Activated T-cell treated with anti-CD3 and anti-CD28 coated beads for 48 hours (primary cell): Measurements from ENCODE around the gene C11orf42.

ENCODE experiments used
- DNase-seq: peaks from one replicate; pipeline ENCODE4 v3.0.0-alpha.2; 2020; ENCODE audit warnings: low read depth

The C11orf42 gene, protein sequence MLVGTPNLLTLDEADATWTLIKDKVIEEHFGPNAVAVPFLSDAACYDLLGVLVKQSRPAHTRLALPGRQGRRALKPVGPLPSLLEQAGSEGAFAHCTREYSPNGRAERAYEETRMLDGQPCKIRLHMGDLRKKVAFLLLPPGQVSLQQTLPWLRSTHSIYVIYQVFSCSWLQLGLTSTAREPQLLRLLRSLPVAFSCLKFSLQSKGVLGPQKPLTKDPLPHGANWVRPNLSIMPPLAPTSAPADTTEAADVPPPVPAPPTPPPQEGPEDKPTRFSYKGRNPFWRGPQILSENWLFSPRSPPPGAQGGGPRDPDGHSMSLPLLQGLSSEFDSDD

DNA sequence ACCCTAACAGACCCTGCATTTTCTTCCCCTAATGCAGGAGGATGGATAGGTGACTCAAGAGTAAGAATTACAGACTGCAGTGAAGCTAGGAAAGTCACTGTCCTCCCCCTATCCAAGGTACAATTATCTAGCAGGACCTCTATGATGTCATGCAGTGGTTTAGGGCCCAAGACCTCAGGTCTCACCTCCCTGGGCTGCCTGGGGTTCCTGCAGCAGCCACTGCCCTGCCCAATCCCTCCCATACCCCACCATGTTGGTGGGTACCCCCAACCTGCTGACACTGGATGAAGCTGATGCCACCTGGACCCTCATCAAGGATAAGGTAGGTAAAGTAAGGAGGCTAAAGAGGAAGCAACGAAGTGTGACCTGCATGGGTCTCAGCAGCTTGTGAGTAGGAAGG, at the start of gene C11orf42:
TSS of gene C11orf42 (plus strand) at position 192 of the 400 bp plus-strand sequence. CDS start at position 251, 59 bp downstream.
- DNase-seq, result no peak

DNA sequence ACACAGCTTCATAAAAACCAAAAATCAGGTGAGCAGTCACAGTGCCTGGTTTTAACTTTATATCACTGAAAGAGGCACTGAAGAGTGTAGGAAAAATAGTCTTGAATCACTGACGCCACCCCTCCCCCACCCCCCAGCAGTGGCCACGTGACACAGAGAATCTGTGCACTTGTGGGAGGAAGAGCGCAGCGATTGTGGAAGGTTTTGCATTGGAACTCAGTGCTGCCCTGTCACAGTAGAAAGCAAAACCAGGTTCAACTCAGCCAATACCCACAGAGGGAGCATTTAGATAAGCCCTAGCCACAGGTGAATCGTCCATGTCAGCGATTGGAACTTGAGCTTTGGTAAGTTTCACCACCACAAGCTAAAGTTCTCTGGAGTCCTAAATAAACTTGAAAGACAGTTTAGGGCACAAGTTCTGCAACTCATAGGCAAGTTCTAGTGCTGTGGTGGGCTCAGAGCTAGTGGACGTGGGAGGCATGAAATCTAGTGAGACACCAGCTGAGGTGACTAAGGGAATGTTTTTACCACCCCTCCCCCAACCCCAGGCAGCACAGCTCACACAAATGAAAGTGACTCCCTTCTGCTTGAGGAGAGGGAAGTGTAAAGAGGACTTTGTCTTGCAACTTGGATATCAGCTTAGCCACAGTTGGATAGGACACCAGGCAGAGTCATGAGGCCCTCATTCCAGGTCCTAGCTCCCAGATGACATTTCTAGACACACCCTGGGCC, 48.6 kb upstream of the C11orf42 start:
- no peak for DNase-seq

DNA sequence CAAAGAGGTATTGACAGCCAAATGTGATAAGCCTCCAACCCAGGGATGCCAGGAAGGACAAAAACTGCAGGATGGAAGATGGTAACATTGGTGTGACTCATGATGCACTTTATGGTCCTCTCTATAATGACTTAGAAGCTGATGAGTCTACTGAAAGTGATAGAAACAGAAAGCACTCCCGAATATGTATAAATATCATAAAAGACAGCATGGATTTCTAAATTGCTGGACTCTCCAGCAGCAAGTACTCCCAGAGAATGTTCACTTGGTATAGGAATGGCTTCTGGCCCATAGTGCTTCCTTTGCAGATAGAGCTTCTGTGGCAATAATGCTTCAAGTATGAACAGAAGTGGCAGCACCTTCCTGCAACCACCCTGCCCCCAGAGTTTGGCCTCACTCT, 35.1 kb upstream of the C11orf42 start, which contains the start of gene OR52B2:
TSS of gene OR52B2 (minus strand) at position 101 of the 400 bp plus-strand sequence. CDS start at position 101, 0 bp downstream.
- DNase-seq, result no peak

DNA sequence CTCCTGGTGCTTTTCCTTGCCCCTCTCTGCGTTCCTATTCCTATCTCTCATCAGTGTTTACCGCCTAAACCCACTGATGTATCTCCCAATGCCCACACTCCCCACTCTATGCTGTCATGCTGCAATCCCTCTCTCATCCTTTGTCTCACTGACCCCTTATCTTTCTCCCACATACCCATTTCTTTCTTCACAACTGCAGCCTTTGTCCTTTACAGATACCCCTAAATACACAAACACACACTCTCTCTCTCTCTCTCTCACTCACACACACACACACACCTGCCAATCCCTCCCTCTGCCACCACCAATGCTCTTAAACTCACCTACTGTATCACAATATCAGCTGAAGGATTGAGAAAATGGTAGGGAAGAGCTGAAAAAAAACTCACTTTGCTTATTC, 29.9 kb upstream of the C11orf42 start:
- DNase-seq, result no peak

DNA sequence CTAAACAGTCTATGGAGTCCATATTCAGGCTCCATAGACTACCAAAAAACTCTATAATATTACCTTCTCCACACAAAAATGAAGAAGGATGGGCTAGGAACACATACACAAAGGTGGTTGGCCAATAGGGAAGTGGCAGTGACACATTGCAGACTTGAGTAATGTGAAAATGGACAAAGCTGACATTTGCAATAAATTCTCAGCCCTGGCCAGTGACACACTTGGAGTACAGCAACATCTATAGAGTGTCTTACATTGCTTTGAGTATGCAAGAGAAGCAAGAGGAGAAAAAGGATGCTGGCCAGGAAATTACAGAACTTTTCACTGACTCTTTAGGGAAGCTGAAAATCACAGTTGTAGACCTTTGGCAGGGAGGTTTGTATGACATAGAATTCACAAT, 13.6 kb upstream of the C11orf42 start:
- DNase-seq, result no peak

DNA sequence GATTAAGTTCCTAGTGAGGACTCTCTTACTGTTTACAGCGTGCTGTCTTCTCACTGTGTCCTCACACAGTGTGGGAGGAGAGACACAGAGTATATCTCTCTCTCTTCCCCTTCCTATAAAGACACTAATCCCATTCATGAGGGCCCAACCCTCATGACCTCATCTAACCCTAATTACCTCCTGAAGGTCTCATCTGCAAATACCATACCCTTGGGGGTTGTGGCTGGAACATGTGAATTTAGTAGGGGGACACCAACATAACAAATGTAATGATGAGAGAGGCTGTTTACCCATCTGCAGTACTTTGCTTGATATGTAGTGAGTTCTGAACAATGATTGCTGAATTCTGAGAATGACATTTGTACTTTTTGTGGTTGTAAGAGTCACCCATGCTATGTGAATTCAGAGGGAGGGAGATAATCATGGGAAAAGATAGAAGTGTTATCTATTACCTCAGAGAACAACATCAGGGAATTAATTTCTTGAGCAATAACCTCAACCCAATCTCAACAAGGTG, 11.2 kb upstream of the C11orf42 start:
- DNase-seq, result no peak

DNA sequence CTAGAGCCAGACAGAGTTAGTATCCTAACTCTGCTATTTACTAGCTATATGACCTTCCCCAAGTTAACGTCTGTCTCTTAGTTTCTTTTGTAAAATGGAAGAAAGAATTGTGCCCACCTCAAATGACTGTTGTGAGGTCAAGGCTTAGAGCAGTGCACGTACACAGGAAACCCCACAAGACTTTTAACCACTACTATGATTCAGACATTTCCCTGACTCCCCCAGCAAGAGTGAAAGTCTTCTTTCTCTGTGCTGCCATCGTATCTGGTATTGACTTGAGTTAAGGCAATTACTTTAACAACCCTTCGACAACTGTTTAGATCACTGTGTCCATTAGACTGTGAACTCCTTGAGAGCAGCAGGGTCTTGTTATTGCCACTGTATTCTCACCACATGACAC, 9.0 kb upstream of the C11orf42 start:
- DNase-seq, result no peak

DNA sequence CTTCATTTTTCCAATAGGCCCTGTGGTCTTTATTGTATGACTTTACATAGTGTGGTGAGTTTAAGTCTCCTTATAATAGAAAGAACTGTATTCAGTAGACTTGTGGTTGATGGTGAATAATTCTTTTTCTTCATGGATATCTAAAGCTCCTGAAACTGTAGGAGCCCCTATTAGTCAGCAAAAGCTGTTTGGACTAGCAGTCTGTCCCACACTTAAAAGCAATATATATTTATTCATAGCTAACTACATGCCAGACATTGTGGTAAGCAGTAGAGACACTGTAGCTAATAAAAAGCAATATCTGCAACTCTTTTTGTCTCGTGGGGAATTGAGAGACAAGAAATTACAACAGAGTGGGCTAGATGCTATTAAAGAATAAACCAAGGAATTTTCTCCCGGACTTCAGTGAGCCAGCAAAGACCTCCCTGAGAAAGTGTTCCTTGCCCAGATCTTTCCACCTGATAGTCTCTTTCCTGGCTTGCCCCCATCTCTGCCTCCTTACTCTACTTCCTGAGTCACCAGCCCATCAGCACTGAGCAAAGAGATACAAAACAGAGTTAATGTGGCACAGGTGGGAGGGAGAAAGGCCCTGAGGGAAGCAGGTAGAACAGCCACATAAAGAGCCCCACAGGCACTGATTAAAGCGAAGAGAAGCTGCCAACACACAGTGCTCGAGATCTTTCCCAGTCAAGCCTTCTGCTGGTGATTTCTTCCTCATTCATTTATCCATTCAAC, 7.7 kb upstream of the C11orf42 start:
- no peak for DNase-seq

DNA sequence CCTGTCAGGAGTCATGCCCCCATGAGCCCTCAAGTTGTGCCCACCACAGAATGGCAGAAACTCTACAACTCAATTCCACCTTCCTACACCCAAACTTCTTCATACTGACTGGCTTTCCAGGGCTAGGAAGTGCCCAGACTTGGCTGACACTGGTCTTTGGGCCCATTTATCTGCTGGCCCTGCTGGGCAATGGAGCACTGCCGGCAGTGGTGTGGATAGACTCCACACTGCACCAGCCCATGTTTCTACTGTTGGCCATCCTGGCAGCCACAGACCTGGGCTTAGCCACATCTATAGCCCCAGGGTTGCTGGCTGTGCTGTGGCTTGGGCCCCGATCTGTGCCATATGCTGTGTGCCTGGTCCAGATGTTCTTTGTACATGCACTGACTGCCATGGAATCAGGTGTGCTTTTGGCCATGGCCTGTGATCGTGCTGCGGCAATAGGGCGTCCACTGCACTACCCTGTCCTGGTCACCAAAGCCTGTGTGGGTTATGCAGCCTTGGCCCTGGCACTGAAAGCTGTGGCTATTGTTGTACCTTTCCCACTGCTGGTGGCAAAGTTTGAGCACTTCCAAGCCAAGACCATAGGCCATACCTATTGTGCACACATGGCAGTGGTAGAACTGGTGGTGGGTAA, 6.1 kb upstream of the C11orf42 start, which contains the start of gene OR52W1:
TSS of gene OR52W1 (plus strand) at position 51 of the 637 bp plus-strand sequence. CDS start at position 51, 0 bp downstream.
- no peak for DNase-seq

DNA sequence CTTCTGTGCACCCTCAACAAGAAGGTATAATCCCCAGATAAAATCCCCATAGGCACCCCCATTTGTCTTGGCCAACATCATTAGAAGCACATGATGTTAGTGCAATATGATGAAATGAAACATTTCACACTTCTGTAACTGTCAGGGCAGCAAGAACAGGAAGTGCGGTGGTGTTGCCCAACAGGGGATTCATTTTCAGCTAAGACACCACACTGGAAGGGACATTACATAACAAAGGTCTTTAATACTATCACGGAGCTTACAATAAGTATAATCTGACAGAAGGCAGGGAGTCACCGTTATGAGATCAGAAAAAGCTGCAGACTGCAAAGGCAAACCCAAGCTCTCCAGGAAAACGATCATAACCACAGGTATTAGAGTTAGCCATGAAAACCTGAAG, 4.4 kb upstream of the C11orf42 start:
- no peak for DNase-seq

DNA sequence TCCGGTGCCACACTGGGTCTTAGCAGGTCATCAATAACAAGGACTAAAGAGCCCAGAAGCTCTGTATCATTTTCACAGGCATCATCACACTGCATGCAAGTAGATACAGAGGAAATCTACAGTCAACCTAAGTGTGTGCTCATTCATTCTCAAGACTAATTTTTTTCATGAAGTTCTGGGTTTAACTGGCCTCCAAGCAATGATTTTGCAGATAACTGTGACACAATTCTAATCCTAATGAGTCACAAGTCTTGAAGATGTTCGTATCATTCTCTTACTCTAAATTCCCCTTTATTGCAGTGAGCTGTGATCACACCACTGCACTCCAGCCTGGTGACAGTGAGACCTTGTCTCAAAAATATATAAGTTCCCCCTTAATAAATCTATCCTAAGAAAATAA, 3.9 kb upstream of the C11orf42 start:
- no peak for DNase-seq

DNA sequence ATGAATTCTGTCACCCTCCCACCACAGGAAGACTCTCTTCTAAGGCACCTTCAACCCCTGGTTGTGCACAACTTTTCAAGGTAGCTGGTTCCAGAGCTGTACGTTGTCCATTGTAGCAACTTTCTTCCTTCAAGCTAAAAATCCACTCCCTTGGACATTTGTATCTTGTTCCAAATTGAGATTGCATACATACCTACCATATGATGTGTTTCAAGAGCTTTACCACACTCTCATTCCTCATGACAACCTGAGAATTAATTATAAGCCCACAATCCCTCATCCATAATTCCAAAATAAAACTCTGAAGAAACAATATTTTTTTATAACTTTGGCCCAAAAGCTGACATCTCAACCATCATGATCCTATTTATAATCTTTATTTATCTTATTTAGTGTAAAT, 3.3 kb upstream of the C11orf42 start:
- no peak for DNase-seq

DNA sequence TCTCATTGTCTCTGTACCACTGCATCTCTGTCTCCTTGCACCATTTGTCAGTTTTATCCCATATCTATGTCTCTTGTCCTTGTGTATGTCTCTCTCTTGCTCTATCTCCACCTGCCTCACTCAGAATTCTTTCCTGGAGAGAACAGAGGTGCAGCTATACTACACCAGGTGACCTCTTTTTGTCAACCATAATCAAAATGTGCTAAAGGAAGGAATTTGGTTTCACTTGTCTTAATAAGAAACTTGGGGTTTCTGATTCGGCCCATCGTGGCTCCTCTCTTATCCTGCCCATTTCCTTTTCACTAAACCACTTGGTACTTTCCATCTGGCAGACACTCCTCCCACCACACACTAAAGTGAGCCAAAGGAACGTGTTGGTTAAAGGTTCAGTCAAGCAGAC, 2.0 kb upstream of the C11orf42 start:
- DNase-seq, result no peak

DNA sequence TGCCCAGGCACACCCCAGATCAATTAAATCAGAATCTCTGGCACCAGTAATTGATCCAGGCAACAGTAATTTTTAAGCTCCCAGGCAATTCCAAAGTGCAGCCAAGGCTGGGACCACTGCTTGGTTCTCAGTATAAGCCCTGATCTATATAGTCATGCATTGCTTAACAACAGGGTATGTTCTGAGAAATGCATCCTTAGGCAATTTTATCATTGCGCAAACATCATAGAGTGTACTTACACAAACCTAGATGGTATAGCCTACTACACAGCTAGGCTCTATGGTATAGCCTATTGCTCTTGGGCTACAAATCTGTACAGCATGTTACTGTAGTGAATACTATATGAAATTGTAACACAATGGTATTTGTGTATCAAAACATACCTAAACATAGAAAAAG, 651 bp upstream of the C11orf42 start:
- DNase-seq, result no peak

DNA sequence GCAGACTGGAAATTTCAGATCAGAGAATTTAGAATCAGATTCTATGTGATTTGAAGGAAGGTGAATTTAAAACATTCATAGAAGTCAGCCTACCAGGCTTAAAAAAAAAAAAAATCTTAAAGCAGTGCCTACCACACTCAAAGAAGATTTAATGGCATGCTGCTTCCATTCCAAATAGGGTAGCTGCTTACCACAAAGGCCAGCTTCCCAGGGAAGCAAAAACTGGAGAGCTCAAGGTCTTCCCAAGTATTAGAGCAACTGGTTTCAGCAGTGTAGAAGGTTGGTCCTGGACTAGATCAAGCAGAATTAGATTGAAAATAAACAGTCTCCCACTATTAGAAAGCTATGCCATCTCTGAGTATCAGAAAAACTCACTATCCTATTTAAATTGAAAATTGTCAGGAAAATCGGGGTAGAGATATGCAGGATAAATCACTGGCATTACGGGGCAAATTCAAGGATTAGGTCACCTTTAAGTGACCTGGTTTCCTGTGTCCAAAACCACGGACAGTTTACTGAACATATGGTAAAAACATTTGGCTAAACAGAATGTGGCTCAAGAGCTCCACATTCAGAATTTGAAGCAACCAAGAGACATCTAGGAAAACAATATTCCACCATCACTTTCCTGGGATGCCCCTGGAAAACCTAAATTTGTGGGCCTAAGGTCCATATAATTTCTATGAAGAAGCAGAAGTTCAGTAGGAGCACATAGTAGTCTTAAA, 1.3 kb downstream of the C11orf42 start:
- DNase-seq, result no peak

DNA sequence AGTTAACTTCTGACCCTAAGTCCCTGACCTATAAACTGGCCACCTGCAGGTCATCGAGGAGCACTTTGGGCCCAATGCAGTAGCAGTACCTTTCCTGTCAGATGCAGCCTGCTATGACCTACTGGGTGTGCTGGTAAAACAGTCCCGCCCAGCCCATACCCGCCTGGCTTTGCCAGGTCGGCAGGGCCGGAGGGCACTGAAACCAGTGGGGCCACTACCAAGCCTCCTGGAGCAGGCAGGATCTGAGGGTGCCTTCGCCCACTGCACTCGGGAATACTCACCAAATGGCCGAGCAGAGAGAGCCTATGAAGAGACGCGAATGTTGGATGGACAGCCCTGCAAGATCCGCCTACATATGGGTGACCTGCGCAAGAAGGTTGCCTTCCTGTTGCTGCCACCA, 4.4 kb downstream of the C11orf42 start:
- DNase-seq, result no peak

DNA sequence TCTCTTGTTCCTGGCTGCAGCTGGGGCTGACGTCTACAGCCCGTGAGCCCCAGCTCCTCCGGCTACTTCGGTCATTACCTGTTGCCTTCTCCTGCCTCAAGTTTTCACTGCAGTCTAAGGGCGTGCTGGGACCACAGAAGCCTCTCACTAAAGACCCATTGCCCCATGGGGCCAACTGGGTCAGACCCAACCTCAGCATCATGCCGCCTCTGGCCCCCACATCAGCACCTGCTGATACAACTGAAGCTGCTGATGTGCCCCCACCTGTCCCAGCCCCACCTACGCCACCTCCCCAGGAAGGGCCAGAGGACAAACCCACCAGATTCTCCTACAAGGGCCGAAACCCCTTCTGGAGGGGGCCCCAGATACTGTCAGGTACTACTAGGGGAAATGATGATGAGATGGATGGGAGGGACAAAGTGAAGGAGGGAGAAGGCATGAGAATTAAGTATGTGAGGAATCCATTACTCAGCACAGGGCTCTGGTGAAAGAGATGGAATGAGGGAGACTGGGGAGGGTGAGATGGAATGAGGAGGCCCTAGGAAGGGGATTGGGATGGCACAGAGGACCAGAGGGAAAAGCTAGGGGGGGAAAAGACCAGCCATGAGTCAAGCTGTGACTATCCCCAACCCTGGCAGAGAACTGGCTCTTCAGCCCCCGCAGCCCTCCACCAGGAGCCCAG, 5.1 kb downstream of the C11orf42 start:
- DNase-seq, result no peak

DNA sequence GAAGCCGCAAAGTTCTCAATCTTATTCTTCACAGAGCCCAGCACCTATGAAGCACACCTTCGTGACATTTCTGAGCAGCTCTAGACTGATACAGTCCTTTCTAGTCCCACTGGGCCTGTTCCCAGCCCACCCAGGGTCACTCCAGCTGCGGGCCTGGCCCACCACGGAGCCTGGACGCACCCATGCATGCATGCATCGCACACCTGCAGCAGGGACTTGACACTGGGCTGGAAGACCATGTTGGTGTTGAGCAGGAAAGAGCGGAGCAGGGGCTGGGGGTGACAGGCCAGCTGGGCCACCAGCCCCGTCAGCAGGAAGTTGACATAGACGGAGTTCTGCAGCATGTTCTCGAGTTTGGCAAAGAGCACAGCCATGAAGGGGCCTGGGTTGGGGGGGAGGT, 9.2 kb downstream of the C11orf42 start:
- no peak for DNase-seq

DNA sequence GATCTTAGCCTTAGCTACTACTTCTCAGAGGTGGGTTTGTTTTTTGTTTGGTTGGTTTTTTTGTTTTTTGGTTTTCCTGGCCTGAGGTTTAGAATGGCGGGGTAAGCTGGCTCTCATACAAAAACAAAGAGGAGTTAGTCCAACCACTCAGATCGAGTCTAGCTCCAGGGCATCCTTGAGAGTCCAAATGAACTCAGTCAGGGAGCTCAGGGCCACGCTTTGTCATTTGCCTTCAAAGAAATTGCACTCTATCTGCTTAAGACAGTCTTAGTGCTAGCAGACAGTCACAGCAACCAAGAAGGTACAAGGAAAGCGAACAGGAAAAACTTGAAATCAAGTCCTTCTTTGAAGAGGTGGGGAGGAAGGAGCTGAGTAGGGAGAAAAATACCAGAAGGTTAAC, 11.1 kb downstream of the C11orf42 start:
- DNase-seq, result no peak

DNA sequence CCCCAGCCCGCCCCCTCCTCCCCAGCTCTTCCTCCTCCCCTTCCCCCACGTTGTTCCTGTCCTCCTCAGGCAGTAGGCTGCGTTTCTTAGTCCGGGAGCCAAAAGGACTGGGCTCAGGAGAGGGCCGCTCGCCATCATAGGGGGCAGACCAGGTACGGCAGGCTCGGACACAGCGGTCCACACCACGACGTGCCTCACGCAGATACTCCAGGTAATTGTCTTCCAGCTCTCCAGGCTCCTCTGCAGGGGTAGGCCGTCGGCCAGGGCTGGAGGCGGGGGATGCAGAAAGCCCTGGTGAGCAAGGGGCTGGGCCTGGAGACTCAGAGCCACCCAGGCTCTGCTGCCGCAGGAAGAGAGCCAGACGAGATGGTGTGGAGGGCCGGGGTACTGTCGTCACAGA, 12.4 kb downstream of the C11orf42 start:
- DNase-seq, result no peak

DNA sequence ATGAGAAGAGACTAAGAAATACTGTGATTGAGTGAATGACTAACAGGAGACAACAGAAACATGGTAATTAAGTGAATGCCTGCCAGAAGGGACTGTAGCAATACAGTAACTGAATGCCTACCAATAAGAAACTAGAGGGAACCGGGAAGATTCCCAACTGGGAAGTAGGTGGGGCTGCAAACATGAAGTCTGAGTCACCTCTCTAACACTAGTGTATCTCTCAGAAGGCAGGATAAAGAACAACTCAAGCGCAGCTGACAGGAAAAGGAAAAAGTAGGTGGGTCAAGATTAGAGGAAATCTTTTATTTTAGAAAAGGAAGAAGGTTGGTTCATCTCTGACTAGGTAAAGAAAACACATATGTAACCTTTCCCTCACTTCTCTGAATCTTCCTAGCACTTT, 14.0 kb downstream of the C11orf42 start:
- DNase-seq, result no peak
